UCSD-AML1 (cell line): ENCODE data around the gene TNFRSF8.
A peak's percentile ranks its signal among the peaks of the same experiment; 100 is the strongest.
"Not testable (repeated sequence)": the region's sequence is repeated elsewhere in the genome, so short reads cannot be mapped to it uniquely, and the experiment has no call there.

Experiments used
- DNase-seq: peaks from one replicate; lab custom pipeline; 2025; ENCODE audit not compliant: unreplicated experiment; lab: John Stamatoyannopoulos, UW

The TNFRSF8 gene

DNA sequence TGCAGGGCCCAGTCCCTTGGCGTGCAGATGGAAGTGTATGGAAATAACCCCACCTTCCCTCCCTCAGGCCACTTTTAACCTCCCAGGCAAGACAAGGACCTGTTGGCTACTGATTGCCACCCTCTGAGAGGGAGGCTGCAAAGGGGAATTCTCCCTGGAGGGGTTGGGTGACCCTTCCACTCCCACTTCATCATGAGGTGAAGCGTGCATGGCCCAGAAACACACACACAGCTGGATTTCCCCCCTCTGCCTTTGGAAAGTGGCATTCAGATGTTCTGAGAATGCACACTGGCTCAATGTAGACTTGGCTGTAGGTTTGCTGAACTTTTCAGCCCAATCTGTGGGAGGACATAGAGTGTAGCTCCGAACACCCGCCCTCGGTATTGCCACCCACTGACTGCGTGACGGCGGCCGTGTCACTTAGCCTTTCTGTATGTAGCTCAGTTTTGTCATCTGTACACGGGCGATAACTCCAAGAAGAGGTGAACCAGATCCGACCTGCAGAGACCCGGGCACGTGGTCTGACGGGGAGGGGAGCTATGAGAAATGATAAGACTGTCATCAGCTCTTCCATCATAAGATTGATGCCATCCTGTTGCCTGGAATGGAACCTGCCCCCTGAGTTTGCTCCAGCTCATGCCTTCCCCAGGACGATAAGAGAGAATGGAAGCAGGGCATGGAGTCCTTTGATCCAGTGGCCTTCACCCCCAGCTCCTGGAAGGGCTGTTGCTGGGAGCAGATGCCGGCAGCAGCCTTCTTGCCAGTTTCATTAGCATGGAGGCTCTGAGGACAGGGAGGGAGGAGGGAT lies 24.5 kb upstream of the TNFRSF8 start:
- no peak for DNase-seq

DNA sequence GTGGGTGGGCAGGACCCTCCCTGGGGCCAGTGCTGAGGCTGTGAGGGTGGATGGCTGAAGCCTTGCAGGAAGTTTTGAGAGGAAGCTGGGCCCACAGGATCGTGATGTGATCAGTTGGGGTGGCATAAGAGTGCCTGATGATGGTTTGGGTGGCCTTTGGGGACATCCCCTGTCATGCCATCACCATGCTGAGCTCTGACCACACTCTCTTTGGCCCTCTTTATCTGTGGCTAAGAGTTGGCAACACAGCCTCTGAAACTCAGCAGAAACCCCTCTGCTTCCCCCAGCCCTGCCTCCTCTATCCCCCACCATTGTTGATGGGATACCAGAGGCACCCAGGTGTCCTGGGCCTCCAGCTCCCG lies 24.0 kb upstream of the TNFRSF8 start:
- DNase-seq: peak; percentile 29

DNA sequence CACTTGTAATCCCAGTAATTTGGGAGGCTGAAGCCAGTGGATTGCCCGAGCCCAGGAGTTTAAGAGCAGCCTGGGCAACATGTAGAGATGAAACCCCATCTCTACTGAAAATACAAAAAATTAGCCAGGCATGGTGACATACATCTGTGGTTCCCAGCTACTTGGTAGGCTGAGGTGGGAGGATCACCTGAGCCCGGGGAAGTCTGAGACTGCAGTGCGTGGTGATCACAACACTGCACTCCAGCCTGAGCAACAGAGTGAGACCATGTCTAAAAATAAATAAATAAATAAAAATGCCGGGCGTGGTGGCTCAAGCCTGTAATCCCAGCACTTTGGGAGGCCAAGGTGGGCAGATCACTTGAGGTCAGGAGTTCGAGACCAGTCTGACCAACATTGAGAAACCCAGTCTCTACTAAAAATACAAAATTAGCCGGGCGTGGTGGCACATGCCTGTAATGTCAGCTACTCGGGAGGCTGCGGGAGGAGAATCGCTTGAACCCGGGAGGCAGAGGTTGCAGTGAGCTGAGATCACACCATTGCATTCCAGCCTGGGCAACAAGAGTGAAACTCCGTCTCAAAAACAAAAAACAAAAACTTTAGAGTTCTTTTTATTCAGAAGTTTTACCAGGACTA lies 23.2 kb upstream of the TNFRSF8 start:
- DNase-seq: not testable (repeated sequence)

DNA sequence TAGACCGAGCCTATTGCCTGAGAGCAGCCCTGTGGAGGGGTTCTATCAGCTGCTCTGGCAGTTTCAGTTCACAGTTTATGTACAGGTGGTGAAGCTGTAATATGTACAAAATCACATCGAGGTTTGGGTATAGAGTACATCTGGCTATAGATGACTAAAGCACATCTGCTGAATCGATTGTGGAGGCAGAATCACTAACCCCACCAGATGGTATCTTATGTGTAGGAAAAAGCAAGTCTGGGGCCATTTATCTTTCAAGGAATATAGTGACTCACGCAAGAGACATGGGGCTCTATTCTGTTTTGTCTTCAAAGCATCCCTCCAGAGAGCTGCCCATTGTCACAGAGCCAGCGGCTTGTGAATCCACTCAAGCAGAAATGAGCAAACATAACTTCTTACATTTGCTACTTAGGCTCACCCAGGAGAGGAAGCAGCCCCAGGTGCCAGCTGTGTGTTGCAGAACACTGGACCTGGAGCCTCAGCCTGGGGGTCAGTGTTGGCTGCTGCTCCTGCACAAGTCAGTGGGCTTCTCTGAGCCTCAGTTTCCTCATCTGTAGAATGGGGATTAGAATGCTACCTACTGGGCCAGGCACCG lies 22.5 kb upstream of the TNFRSF8 start:
- no peak for DNase-seq

DNA sequence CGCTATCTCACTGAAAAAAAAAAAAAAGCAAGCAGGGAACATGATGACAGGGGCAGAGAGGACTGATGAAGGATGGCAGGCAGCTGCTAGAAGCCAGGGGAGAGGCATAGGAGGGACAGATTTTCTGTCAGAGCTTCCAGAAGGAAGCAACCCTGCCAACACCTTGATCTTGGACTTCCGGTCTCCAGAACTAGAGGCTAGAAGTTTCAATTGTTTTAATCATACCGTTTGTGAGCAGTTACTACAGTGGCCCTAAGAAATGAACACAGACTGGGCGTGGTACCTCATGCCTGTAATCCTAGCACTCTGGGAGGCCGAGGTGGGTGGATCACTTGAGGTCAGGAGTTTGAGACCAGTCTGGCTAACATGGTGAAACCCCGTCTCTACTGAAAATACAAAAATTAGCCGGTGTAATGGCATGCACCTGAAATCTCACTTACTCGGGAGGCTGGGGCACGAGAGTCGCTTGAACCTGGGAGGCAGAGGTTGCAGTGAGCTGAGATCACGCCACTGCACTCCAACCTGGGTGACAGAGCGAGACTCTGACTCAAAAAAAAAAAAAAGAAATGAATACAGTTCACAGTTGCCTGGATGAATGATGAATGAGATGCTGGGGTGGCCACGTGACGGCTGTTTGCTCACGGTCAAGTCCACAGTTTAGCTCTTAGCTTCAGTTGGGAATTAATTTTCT lies 18.8 kb upstream of the TNFRSF8 start:
- not testable (repeated sequence) for DNase-seq

DNA sequence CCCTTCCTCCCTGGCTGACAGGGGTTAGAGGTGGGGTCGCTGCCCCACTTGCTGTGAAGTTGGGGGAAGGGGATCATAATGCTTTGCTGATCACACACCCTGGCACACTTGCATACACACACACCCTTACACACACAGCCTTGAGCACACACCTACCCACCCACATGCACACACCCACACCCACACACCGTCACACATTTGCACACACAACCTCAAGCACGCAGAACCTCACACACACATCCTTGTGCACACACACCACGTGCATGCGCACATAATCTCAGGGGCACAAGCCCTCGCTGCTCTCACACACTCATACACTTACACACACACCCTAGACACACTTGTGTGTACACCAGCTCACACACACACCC lies 16.4 kb upstream of the TNFRSF8 start:
- no peak for DNase-seq

DNA sequence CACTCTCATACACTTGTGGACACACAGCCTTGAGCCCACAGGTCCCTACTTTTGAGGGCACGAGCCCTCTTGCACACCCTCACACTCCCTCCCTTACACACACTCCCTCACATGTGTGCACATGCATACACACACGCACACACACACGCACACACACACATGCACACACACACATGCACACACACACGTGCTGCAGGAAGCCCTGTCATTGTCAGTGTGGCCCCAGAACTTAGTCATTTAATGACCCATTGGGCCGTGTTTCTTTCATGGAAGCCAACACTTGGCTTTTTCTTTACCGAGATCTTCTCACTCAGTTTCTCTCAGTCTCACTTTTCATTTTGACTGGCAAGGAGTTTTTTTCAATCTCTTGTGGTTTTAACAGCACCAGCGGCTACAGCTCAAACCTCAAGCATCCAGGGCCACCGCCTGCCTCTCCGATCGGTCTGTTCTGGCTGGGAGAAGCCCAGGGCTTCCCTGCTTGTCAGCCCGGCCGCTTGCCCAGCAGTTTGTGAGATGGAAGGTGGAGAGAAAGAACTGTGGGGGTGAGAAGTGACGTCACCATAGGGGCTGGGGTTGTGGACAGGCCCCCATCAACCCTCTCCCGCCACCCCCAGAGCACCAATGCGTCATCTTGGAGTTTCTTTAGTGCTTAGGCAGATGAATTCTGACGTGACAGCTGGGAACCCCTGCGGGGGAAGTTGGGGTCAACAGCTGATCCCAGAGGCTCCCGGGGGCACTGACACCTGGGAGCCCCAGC lies 15.8 kb upstream of the TNFRSF8 start:
- no peak for DNase-seq

DNA sequence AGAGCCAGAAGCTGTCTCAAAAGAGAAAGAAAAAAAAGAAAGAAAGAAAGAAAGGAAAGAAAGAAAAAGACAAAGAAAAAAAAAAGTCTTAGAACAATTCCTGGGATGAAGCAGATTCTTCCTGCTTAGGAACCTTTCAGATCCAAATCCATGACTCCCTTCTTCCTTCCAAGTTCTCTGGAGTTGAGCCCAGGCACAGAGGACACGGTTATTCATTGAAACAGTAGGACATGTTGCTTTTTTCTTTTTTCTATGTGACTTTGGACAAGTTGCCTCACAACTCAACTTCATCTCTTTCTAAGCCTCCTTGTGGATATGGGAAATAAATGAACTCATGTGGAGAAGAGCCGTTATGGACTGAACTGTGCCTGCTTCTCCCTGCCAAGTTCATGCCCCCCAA lies 14.7 kb upstream of the TNFRSF8 start:
- no peak for DNase-seq

DNA sequence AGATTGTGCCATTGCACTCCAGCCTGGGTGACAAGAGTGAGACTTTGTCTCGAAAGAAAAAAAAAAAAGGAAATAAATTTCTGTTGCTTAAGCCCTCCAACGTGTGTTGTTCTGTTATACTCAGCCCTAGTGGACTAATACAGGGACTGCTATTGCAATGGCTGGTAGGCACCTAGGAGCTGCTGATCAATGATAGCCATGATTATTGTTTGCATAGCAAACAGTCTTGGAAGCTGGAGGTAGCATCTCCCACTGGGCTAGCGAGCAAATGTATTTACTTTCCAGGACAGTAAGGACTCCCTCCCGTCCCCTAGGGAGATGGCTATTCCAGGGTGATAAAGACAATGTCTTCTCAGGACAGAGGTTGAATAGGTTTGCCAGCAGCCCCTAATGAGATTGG lies 13.5 kb upstream of the TNFRSF8 start:
- no peak for DNase-seq

DNA sequence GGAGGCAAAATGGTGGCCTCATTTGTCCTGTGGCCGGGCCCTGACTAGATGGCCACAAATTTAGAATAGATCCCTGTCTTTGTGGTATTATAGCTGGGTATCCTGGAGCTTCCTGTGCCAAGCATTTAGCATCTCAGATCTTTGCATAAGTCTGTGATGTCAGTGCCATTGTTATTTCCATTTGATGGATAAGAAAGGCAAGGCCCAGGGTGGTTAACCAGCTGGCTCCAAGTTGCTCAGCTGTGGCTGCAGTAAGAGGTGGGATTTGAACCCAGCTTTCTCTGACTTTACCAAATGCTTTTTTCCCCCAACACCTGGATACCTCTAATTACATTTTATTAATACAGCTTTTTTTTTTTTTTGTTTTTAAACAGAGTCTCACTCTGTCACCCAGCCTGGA lies 11.7 kb upstream of the TNFRSF8 start:
- DNase-seq: no peak

DNA sequence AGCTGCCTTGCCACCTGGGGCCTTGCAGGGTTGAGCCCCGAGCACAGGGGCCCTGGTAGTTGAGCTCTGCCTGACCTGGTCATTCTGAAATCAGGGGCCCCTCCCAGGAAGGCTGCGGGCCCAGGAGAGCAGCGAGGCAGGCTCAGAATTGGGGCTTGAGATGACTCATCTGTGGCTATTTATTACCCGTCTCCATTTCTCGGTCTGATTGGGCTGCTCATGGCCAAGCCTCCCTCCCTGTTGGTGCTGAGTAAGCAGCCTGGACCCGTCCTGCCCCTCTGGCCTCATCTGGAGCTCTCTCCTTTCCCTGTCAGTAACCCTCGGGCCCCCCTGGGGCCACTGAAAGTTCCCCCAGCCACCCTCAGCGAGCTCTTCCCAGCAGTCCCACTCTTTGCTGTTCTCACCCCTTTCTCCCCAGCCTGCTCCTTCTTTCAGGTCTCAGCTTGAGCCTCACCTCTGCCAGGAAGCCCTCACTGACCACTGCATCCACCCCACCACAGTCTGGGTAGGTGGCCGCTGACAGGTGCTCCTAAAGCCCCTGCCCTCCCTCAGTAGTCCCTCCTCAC lies 11.0 kb upstream of the TNFRSF8 start:
- no peak for DNase-seq

DNA sequence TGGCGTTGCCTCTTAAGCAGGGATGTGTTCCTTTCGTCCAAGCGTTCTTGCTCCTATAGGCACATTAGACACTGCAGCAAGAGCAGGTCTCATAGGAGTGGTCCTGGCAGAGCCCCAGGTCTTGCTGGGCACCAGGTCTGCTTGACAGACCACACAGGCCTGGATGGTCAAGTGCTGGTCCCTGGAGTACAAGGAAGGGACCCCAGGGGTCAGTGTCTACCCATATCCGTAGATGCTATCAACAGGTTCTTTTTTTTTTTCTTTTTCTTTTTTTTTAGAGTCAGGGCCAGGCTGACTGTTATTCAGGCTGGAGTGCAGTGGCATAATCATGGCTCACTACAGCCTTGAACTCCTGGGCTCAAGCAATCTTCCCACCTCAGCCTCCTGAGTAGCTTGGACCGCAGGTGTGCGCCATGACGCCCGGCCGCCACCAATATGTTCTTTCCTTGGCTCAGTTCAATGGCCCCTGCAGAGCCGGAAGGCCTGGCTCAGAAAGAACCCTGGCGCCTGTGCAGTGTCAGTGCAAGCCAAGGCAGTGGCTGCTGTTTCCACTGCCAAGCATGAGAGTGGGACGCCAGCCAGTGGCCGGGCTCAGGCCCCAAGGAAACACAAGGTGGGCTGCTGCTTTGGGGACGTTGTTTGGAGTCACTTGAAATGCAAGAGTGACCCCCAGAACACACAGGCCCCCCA lies 10.0 kb upstream of the TNFRSF8 start:
- no peak for DNase-seq

DNA sequence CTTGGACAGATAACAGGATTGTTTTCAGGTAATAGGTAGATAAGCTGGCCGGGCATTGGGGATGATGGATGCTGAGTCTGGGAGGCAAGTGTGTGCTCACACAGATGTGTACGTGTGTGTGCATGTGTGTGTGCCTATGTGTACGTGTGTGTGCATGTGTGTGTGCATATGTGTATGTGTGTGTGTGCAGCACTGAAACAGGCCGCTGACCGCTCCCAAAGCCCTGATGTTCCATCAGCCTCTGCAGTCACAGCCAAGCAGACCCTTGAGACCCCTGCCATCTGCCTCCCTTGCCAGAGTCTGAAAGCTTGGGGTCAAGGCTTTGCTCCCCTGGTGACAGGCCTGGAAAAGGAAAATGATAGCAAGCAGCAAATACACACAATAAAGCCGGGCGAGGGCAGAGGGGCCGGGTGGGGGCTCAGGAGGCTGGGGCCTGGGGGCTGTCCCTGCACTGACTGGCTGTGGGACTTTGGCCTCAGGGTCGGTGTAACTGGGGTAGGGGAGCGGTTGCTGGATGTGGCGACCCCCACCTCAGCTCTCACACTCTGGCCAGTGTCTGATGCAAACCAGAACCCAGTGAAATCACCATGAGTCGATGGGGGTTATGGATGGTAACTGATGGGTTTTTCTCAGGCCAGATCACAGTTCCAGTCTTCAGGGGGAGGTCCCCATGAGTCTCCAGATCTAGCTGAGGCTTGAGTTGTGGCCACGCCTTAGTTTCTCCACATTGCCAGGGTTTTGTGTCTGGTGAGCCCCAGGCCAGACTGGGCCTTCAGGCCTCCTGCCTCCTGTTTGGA lies 9.2 kb upstream of the TNFRSF8 start:
- no peak for DNase-seq

DNA sequence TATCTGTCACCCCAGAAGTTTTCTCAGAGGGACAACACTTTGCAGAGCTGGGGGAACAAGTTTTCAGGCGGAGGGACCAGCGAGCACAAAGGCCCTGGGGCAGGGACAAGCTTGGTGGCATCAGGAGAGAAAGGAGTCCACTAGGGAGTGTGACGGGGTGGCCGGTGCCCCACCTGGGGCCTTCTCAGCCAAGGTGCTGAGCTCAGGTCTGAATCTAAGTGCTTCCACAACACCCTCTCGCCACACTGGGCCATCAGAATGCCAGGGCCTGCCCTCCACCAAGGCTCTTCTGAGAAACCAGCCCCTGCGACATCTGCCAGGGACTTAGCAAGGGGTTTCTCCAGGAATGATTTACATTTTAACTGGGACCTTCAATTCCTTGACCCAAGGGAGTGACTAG lies 7.8 kb upstream of the TNFRSF8 start:
- DNase-seq: no peak

DNA sequence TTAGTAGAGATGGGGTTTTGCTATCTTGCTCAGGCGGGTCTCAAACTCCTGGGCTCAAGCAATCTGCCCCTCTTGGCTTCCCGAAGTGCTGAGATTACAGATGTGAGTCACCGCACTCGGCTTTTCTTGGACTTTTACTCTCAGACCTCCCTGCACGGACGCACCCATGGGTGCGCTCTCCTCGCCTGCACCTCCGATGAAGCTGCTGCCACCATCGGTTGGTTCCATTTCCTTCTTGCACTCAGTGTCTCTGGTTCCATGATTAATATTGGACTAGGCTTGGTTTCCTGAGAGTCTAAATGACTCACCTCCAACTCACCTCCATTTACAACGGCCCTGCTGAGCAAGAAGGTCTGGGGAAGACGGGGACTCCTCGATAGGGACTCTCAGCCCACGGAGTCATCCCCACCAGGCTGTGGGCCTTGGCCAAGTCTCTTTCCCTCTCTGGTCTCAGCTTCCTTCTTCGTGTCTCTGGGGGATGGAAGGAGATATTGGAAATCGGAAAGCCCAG lies 6.7 kb upstream of the TNFRSF8 start:
- DNase-seq: no peak

DNA sequence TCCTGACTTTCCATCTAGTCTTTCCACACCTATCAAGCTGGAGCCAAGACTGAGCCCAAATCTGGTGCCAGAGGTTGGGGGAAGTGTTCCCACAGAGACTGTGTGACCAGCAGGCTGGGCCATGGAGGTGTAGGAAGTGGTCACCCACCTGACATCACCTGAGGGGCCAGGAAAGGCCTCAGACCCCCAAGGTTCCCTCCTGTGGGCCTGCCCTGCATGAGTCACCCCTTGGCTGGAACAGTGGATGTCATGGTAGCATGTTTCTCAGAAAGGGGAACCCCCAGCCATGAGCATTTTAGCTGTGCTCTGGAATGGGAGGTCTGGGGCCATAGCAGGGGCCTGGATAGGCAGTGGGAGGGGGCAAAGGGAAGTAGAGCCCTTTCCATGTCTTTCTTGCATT lies 5.7 kb upstream of the TNFRSF8 start:
- DNase-seq: no peak

DNA sequence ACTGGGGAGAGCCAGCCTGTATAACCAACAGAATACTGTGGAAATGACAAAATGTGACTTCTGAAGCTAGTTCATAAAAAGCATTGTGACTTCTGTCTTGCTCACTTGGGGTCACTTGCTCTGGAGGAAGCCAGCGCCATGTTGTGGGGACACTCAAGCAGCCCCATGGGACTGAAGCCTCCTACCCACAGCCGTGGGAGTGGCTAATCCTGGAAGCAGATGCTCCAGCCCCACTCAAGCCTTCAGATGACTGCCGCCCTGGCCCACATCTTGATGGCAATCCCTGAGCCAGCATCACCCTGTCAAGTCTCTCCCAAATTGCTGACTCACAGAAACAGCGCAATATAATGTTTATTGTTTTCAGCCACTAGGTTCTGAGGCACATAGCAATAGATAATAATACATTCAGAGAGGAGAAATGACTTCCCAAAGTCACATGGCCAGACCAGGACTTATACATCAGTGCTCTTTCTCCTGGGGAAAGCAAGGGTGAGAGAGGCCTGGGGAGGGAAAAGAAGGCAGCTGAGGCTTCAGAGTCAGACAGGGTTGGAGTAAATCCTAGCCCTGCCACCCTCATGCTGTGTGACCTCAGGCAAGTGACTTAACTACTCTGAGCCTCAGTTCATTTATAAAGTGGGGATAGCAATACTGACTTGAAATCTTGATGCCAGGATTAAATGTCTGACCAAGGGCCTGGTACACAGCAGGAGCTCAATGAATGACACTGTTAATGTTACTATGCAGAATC lies 5.0 kb upstream of the TNFRSF8 start:
- DNase-seq: no peak

DNA sequence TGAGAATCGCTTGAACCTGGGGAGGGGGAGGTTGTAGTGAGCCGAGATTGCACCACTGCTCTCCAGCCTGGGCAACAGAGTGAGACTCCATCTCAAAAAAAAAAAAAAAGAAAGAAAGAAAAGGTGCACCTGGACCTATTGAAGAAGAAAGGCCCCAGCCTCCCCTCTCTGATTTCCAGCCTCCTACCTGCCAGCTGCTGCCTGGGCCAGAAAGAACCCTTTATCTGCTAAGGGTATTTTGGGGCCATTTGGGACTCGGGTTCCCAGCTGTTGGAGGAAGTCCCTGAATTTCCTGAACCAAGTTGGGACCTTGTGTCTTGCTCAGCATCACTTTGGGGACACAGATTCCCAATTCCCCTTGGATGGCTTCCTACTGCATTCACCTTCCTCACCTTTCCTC lies 3.9 kb upstream of the TNFRSF8 start:
- no peak for DNase-seq
